Measurements from ENCODE around the gene EVI2B.

GRCh38 chr17:31291820-31292219, 22.0 kb downstream of the EVI2B start:
- no peak for TF ChIP-seq POLR2A (IDR thresholded peaks at IDR 0.05)
- TF ChIP-seq, protein P1, sequence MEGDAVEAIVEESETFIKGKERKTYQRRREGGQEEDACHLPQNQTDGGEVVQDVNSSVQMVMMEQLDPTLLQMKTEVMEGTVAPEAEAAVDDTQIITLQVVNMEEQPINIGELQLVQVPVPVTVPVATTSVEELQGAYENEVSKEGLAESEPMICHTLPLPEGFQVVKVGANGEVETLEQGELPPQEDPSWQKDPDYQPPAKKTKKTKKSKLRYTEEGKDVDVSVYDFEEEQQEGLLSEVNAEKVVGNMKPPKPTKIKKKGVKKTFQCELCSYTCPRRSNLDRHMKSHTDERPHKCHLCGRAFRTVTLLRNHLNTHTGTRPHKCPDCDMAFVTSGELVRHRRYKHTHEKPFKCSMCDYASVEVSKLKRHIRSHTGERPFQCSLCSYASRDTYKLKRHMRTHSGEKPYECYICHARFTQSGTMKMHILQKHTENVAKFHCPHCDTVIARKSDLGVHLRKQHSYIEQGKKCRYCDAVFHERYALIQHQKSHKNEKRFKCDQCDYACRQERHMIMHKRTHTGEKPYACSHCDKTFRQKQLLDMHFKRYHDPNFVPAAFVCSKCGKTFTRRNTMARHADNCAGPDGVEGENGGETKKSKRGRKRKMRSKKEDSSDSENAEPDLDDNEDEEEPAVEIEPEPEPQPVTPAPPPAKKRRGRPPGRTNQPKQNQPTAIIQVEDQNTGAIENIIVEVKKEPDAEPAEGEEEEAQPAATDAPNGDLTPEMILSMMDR (IDR thresholded peaks at IDR 0.05), result no peak
